VCaP (cell line): ENCODE data around the gene PKIB.

Experiments
- H3K27ac ChIP-seq: fragments of 450-650 bp; 2 replicates; pipeline ENCODE4 v1.5.1; 2017
- CTCF ChIP-seq: fragments of 450-650 bp; conservative IDR thresholded peaks from 2 replicates; pipeline ENCODE4 v1.5.1; 2017; ENCODE audit warnings: mild to moderate bottlenecking, moderate library complexity

Gene PKIB, protein sequence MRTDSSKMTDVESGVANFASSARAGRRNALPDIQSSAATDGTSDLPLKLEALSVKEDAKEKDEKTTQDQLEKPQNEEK

DNA sequence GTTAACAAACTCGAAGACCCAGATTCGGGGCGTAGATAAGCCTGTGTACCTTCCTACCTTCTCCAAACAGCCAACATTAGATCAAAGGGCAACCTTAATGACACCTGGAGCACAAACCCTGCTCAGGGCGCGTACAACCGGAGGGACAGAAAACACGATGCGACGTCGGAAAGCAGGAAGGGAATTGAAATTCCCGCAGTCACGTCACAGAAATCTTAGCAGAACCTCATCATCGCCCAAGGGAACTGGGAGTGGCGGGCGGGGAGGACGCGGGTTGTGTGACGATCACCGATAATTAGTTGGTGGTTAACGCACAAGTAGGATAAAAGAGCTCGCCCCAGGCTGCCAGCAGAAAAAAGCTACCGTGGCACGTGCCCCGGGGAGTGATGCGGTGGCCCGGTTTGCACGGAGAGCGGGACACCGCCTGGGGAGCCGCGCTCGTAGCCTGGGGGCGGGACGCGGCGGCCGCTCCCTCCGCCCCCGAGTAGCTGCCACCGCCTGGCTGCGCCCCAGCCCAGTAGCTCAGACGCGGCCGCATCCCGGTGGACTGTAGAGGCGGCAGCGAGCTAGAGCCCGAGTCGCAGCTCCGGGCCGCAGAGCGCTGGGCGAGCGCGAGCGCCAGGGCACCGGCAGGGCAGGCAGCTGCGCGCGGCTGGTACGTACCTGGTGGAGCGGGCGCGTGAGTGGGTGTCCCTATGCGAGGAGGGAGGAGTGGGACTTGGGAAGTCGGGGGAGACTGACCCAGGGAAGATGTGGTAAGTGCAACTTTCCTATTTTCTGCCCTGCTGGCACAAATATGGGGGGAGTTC lies at the start of gene PKIB:
Gene PKIB, plus strand, starts transcription at position 525 of the 809 bp plus-strand sequence. CDS start 107,390 bp downstream, outside the sequence.
- TF ChIP-seq CTCF = peak; percentile 72
- peak within 1 kb of the TSS; percentile 86 for H3K27ac ChIP-seq

DNA sequence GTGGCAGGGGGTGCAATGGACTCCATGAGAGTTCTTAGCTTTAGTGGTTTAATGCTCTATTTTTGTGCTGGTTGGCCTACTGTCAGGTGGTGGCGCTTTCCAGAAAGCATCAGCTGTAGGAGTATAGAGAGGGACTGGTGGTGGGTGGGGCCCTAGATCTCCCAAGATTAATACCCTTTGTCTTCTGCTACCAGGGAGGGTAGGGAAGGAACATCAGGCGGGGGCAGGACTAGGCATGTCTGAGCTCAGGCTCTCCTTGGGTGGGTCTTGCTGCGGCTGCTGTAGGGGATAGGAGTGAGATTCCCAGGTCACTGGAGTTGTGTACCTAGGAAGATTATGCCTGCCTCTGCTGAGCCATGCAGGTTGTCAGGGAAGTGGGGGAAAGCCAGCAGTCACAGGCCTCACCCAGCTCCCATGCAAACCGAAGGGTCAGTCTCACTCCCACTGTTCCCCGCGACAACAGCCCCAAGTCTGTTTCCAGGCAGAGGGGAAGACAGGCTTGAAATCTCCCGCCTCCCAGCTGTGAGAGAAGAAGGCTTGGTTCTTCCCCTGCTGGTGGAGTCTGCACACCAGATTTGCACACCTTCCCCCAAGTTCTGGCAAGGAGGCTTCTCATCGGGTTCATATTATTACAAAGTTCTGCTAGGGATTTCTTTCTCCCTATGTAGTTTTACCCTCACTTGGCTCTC lies 46.7 kb upstream of the PKIB start:
- no peak overlapping the region for H3K27ac ChIP-seq
- no peak for TF ChIP-seq CTCF

DNA sequence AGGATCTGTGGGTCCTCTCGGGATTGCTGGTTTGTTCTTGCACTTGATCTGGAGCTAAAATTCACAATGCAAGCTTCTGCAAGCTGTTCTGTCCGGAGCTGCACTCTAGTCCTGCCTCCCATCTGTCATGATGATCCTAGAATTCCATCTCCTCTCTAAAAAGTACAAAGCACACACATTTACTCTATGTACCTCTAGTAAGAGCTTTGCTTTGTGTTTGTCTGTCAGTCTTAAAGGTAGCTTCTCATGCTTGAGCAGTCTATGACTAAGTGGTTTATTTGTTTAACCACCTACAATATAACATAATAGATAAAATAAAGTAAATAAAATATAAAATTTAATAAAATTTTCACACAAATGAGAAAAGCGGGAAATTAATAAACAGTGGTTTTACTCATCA lies 46.0 kb upstream of the PKIB start:
- no peak overlapping the region for H3K27ac ChIP-seq

GRCh38 chr6:122565708-122566107 lies 44.5 kb upstream of the PKIB start:
- no peak overlapping the region for H3K27ac ChIP-seq
- no peak for TF ChIP-seq CTCF

More for the DNA sequence above, 46.0 kb upstream of the PKIB start:
- TF ChIP-seq CTCF = no peak

DNA sequence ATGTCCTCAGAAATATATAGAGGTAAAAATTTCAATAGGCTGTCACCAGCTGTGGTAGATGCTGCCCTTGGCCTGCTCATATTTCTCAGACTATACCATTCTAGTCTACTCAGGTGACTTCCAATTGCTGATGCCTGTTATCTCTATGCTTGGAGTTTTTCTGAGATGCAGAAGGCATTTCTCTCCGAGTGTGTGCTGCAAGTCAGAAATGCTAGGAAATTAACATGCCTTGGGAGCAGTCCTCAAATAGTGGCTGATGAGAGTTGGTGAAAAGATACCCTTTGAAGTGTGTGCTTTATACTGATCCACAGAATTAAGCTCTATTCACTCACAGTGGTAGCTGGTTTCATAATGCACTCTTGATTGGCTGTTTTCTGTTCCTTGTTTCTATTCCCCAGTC lies 43.2 kb upstream of the PKIB start:
- TF ChIP-seq CTCF = no peak
- H3K27ac ChIP-seq = no peak overlapping the region

DNA sequence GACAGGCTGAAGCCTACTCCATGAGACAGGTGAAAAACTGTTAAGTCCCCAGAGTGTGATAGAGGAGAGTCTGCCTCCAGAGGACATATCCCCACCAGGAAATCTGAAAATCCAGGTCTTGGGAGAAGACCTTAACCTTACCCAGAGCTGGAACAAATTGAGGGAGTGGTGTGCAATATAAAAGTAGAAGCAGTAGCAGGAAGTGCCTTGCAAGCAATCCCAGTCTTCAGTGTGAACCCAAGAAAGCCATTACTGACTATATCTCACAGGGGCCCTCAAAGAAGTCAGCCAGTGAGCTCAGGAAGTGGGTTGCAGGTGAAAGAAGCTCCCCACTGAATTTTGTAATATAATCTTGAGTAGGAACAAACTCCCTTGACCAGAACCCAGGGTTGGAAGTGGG lies 41.9 kb upstream of the PKIB start:
- H3K27ac ChIP-seq = no peak overlapping the region
- TF ChIP-seq CTCF = no peak

- no peak overlapping the region; the same call in 1 of the 2 replicates for H3K27ac ChIP-seq
- TF ChIP-seq CTCF = no peak
These were observed 41.4 kb upstream of the PKIB start for GRCh38 chr6:122568797-122569221.
